ENCODE results near the gene CADM1. TPM values are rescaled to one million over a fixed set of nuclear protein-coding genes. Genes with fewer than 3 reads are reported as not detected.

Gene CADM1
- total and polyA plus RNA-seq, 4 donors, result 13.0 to 40.6 (median 28.9) TPM

DNA sequence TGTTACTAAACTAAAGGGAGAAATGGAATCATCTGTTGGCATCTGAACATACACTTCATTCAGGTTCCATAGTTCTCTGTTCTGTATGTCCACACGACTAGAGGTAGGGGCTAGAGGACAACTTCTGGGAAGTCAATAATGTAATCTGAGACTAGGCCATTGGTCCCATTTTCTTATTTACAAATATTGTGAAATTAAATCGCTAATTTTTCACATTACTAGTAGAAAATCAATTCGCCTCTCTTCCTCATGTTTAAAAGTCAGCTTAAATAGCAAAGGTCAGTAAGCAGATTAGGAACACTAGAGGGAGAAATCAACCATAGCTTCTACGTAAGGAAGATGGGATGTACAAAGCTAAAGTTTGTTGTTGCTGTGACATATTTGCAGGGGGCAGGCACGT lies 59.7 kb downstream of the CADM1 start (continued):
- TF ChIP-seq, protein P1, sequence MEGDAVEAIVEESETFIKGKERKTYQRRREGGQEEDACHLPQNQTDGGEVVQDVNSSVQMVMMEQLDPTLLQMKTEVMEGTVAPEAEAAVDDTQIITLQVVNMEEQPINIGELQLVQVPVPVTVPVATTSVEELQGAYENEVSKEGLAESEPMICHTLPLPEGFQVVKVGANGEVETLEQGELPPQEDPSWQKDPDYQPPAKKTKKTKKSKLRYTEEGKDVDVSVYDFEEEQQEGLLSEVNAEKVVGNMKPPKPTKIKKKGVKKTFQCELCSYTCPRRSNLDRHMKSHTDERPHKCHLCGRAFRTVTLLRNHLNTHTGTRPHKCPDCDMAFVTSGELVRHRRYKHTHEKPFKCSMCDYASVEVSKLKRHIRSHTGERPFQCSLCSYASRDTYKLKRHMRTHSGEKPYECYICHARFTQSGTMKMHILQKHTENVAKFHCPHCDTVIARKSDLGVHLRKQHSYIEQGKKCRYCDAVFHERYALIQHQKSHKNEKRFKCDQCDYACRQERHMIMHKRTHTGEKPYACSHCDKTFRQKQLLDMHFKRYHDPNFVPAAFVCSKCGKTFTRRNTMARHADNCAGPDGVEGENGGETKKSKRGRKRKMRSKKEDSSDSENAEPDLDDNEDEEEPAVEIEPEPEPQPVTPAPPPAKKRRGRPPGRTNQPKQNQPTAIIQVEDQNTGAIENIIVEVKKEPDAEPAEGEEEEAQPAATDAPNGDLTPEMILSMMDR (IDR thresholded peaks at IDR 0.05; ENCODE audit: low read depth, low read length, missing input control), result peak; percentile 30
- TF ChIP-seq RAD21 (IDR thresholded peaks at IDR 0.05) (peak; percentile 57 to 71), RXRA (IDR thresholded peaks at IDR 0.05) (peak; percentile 86 to 91), FOXA1 (IDR thresholded peaks at IDR 0.05) (peak; percentile 73)
- TF ChIP-seq, protein P2, sequence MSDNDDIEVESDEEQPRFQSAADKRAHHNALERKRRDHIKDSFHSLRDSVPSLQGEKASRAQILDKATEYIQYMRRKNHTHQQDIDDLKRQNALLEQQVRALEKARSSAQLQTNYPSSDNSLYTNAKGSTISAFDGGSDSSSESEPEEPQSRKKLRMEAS (IDR thresholded peaks at IDR 0.05), result peak; percentile 53

DNA sequence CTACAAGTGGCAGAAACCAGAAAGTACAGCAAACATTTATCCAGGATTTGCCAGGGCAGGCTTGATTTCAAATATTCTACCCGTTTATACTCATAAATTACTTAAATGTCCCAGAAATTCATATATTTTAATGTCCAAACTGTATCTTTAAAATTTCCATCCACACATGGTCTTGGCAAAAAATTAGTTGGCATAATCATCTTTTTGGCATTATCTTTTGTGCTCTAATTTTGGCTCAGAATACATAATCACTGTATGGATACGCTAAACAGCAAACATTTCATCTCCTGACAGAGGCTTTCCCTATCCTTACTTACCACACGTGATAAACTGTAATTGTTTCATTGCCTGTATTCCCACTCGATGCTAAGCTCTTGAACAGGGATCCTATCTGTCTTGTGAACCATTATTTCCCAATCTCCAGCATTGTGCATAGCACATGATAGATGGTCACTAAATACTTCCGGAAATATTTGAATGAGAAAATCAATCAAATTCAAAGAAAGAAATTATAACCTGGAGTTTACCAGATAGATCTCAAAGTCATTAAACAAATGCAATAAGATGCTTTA lies 64.2 kb downstream of the CADM1 start:
- no peak overlapping the region for H3K9ac ChIP-seq (ENCODE audit: low read depth in 1 of 2, low read length in 2 of 2)
- TF ChIP-seq HNF4A (conservative IDR thresholded peaks at IDR 0.05) (no peak), RAD21 (IDR thresholded peaks at IDR 0.05) (no peak), FOXA2 (IDR thresholded peaks at IDR 0.05) (no peak), NR2F2 (IDR thresholded peaks at IDR 0.05) (no peak)
- no peak overlapping the region for H3K27ac ChIP-seq (ENCODE audit: low read depth in 1 of 2, low read length in 2 of 2)
- no peak for DNase-seq (ENCODE audit: low spot score)
- peaks cover 0 to 41% (median 25%) of the 10 kb centered on the region in 4 donors for H3K4me1 ChIP-seq (ENCODE audit: control insufficient read depth in 4 of 4, insufficient read depth in 4 of 4, low read length in 3 of 4)
- 70% methylated on average over 5 of the region's 5 CpGs for WGBS
- no peaks in the 10 kb centered on the region for H3K27me3 ChIP-seq (ENCODE audit: control insufficient read depth in 4 of 4, insufficient read depth in 4 of 4, low read length in 3 of 4)
- no peak overlapping the region for H3K4me3 ChIP-seq (ENCODE audit: low read depth in 1 of 3, low read length in 3 of 3)
- no peaks in the 10 kb centered on the region for H3K36me3 ChIP-seq (ENCODE audit: control insufficient read depth in 4 of 4, insufficient read depth in 3 of 4, low read depth in 1 of 4, low read length in 3 of 4)
- H3K9me3 ChIP-seq (ENCODE audit: control insufficient read depth in 4 of 4, low read length in 3 of 4), result no peaks in the 10 kb centered on the region

DNA sequence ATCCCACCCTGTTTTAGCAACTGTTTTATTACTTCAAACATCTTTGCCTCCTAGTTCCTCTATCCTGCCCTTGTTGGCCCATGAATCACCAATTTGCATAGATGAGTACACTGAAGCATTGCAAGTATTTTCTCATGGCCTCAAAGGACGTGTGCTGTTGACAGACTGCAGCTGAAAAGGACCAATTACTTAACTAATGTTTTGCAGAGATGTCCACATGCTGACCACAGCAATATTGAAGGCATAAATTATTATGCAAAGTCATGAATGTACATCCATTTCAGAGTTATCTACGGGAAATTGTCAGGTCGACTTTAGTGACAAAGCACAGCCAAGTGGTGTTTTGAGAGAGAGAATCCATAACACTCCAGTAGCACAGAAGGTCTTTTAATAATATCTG lies 64.8 kb downstream of the CADM1 start:
- Histone ChIP-seq H3K4me1 (ENCODE audit: control insufficient read depth in 4 of 4, insufficient read depth in 4 of 4, low read length in 3 of 4) (peaks cover 0 to 37% (median 20%) of the 10 kb centered on the region in 4 donors), H3K9me3 (ENCODE audit: control insufficient read depth in 4 of 4, low read length in 3 of 4) (no peaks in the 10 kb centered on the region), H3K4me3 (ENCODE audit: low read depth in 1 of 3, low read length in 3 of 3) (no peak overlapping the region), H3K27ac (ENCODE audit: low read depth in 1 of 2, low read length in 2 of 2) (no peak overlapping the region), H3K36me3 (ENCODE audit: control insufficient read depth in 4 of 4, insufficient read depth in 3 of 4, low read depth in 1 of 4, low read length in 3 of 4) (no peaks in the 10 kb centered on the region), H3K27me3 (ENCODE audit: control insufficient read depth in 4 of 4, insufficient read depth in 4 of 4, low read length in 3 of 4) (no peaks in the 10 kb centered on the region), H3K9ac (ENCODE audit: low read depth in 1 of 2, low read length in 2 of 2) (no peak overlapping the region)
- WGBS, result 60% methylated on average over 3 of the region's 3 CpGs
- no peak for TF ChIP-seq FOXA2 (IDR thresholded peaks at IDR 0.05)
- TF ChIP-seq, protein P3, sequence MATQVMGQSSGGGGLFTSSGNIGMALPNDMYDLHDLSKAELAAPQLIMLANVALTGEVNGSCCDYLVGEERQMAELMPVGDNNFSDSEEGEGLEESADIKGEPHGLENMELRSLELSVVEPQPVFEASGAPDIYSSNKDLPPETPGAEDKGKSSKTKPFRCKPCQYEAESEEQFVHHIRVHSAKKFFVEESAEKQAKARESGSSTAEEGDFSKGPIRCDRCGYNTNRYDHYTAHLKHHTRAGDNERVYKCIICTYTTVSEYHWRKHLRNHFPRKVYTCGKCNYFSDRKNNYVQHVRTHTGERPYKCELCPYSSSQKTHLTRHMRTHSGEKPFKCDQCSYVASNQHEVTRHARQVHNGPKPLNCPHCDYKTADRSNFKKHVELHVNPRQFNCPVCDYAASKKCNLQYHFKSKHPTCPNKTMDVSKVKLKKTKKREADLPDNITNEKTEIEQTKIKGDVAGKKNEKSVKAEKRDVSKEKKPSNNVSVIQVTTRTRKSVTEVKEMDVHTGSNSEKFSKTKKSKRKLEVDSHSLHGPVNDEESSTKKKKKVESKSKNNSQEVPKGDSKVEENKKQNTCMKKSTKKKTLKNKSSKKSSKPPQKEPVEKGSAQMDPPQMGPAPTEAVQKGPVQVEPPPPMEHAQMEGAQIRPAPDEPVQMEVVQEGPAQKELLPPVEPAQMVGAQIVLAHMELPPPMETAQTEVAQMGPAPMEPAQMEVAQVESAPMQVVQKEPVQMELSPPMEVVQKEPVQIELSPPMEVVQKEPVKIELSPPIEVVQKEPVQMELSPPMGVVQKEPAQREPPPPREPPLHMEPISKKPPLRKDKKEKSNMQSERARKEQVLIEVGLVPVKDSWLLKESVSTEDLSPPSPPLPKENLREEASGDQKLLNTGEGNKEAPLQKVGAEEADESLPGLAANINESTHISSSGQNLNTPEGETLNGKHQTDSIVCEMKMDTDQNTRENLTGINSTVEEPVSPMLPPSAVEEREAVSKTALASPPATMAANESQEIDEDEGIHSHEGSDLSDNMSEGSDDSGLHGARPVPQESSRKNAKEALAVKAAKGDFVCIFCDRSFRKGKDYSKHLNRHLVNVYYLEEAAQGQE (IDR thresholded peaks at IDR 0.05), result no peak
- TF ChIP-seq EGR1 (IDR thresholded peaks at IDR 0.05; ENCODE audit: low read depth in 2 of 2), result no peak
- TF ChIP-seq RXRA (IDR thresholded peaks at IDR 0.05), result no peak
- TF ChIP-seq HNF4G (IDR thresholded peaks at IDR 0.05), result no peak
- no peak for TF ChIP-seq NR2F2 (IDR thresholded peaks at IDR 0.05)
- TF ChIP-seq, protein P1 (IDR thresholded peaks at IDR 0.05; ENCODE audit: low read depth, low read length, missing input control), result no peak
- no peak for TF ChIP-seq SP1 (IDR thresholded peaks at IDR 0.05)
- no peak for TF ChIP-seq YY1 (IDR thresholded peaks at IDR 0.05)
- no peak for TF ChIP-seq JUND (IDR thresholded peaks at IDR 0.05)
- DNase-seq (ENCODE audit: low spot score), result no peak

Data from liver (tissue), 9 donors.